Measurements from ENCODE around the gene CARMIL3. TPM values are rescaled to one million over a fixed set of nuclear protein-coding genes. Genes with fewer than 3 reads are reported as not detected.
"Not testable (repeated sequence)": the region's sequence is repeated elsewhere in the genome, so short reads cannot be mapped to it uniquely, and the experiment has no call there.

The CARMIL3 gene
- total RNA-seq, 2 experiments from 2014 or later = 3.7 to 4.2 TPM

DNA sequence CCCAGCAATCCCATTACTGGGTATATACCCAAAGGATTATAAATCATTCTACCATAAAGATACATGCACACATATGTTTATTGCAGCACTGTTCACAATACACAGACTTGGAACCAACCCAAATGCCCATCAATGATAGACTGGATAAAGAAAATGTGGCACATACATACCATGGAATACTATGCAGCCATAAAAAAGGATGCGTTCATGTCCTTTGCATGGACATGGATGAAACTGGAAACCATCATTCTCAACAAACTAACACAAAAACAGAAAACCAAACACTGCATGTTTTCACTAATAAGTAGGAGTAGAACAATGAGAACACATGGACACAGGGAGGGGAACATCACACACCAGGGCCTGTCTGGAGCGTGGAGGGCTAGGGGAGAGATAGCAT lies 20.5 kb upstream of the CARMIL3 start:
- H3K36me3 Mint-ChIP-seq (ENCODE audit: low read depth); DNase-seq; H3K4me1 Mint-ChIP-seq; H3K4me3 Mint-ChIP-seq; H3K27ac Mint-ChIP-seq; POLR2A ChIA-PET; CTCF ChIA-PET: not testable (repeated sequence)
- Mint-ChIP-seq H3K9me3 (peaks cover 20% of the 10 kb centered on the region), H3K27me3 (peaks cover 20% of the 10 kb centered on the region)

GRCh38 chr14:24032727-24033418 lies 18.9 kb upstream of the CARMIL3 start:
- H3K36me3 Mint-ChIP-seq (ENCODE audit: low read depth) = peaks cover 3% of the 10 kb centered on the region
- ChIA-PET CTCF (interaction anchor here (0.6 kb wide), 1 partner anchor 14 kb away, joined by 3 read pairs; no protein-coding TSS in a partner anchor), POLR2A (no interaction called here)
- peaks cover 15% of the 10 kb centered on the region for H3K4me1 Mint-ChIP-seq
- H3K27ac Mint-ChIP-seq = no peak overlapping the region
- H3K27me3 Mint-ChIP-seq = peaks cover 6% of the 10 kb centered on the region
- DNase-seq = no peak
- no peak overlapping the region for H3K4me3 Mint-ChIP-seq
- H3K9me3 Mint-ChIP-seq = peaks cover 20% of the 10 kb centered on the region

DNA sequence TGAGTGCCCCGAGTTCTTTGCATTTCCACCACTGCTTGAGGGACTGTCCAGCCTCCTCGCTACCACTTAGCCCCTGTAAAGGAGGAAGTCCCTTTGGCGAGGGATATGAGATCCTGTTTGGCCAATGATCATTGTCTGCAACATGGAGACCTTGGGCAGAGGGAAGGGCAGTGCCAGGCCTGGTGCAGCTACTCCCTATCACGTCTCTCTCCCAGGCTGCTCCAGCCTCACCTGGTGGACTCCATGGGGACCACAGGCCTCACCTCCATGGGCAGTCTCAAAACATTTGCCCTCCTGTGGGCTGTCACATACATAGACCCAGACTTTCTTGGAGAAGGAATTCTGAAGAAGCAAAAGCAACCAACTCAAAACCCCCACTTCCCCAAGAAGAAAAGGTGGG lies 16.0 kb upstream of the CARMIL3 start:
- not testable (repeated sequence) for H3K27me3 Mint-ChIP-seq; DNase-seq; H3K36me3 Mint-ChIP-seq (ENCODE audit: low read depth)
- Mint-ChIP-seq H3K9me3 (peaks cover 20% of the 10 kb centered on the region), H3K4me1 (peaks cover 15% of the 10 kb centered on the region), H3K4me3 (peak overlapping the region; percentile 97), H3K27ac (peak overlapping the region; percentile 31)
- ChIA-PET POLR2A (interaction anchor here (1.1 to 1.5 kb wide), 3 partner anchors 45 to 78 kb away, joined by 3 to 5 read pairs (median 5); partner anchors contain the start of genes DCAF11 and NRL), CTCF (interaction anchor here (0.8 to 1.2 kb wide), 7 partner anchors 10 to 431 kb away, joined by 3 to 6 read pairs (median 3); partner anchors contain the start of genes CARMIL3 and IRF9)

- Mint-ChIP-seq H3K36me3 (ENCODE audit: low read depth) (peaks cover 3% of the 10 kb centered on the region), H3K27ac (peak overlapping the region; percentile 80), H3K4me3 (peak overlapping the region; percentile 97), H3K9me3 (peaks cover 15% of the 10 kb centered on the region), H3K27me3 (no peaks in the 10 kb centered on the region), H3K4me1 (peaks cover 14% of the 10 kb centered on the region)
- POLR2A ChIA-PET = interaction anchor here (1.1 to 1.5 kb wide), 3 partner anchors 45 to 78 kb away, joined by 3 to 5 read pairs (median 5); partner anchors contain the start of genes DCAF11 and NRL
- DNase-seq = peak; percentile 72
- CTCF ChIA-PET = interaction anchor here (0.6 to 1.2 kb wide), 8 partner anchors 10 to 800 kb away, joined by 3 to 6 read pairs (median 4); partner anchors contain the start of genes CARMIL3 and IRF9
Measured at GRCh38 chr14:24036169-24036962, 15.4 kb upstream of the CARMIL3 start.

DNA sequence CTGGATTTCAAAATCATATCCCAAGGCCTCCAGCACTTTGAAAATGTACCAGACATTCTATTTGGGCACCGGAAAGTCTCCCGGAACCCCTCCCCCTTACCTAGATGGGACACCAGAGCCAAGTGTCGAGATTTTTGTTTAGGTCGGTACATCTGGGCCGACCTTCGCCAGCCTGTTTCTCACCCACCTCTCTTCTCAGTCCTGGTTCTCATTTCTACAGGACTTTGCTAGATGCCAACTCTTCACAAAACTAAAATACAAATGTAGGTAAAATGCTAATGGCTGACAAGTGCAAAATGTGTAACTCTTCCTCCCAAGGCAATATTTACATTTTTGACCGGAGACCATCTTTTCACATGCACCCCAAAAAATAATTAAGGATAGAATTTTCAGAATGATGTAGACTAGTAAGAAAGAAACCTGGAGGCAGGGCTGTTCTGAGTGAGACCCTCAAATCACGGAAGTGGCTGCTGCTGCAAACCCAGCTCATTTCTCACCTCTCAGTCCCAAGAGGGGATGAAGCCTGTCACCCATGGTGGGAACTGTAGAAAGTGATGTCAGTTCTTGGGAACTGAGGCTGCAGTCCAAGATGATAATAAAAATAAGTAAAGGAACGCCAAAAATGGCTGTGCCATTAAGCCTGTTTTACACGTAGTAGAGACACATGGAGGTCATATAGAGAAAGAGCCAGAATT lies 14.7 kb upstream of the CARMIL3 start:
- H3K36me3 Mint-ChIP-seq (ENCODE audit: low read depth); DNase-seq; H3K9me3 Mint-ChIP-seq; H3K27me3 Mint-ChIP-seq: not testable (repeated sequence)
- POLR2A ChIA-PET = interaction anchor here (1.2 kb wide), 1 partner anchor 77 kb away, joined by 5 read pairs; the partner anchor contains the start of genes DCAF11 and NRL
- H3K4me1 Mint-ChIP-seq = peaks cover 14% of the 10 kb centered on the region
- CTCF ChIA-PET = interaction anchor here (1.2 kb wide), 1 partner anchor 124 kb away, joined by 4 read pairs; the partner anchor contains the start of gene IRF9
- H3K4me3 Mint-ChIP-seq = peak overlapping the region; percentile 97
- peak overlapping the region; percentile 80 for H3K27ac Mint-ChIP-seq

DNA sequence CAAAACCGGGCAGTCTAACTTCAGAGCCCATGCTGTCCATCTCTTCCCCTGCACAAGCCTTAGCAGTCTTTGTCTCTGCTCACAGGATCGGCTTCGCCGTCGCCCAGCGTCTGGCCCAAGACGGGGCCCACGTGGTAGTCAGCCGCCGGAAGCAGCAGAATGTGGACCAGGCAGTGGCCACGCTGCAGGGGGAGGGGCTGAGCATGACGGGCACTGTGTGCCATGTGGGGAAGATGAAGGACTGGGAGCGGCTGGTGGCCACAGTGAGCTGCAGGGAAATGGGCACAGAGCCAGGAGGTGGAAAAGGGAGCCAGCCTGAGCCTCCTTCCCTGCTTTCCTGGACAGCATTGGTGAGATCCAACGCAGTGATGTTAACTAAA lies 14.2 kb upstream of the CARMIL3 start:
- ChIA-PET POLR2A (no interaction called here), CTCF (interaction anchor here (1.0 kb wide), 1 partner anchor 71 kb away, joined by 4 read pairs; no protein-coding TSS in a partner anchor)
- H3K4me3 Mint-ChIP-seq = no peak overlapping the region

GRCh38 chr14:24038686-24039085 lies 13.1 kb upstream of the CARMIL3 start:
- DNase-seq = no peak
- Mint-ChIP-seq H3K36me3 (ENCODE audit: low read depth) (no peaks in the 10 kb centered on the region), H3K27me3 (peaks cover 4% of the 10 kb centered on the region), H3K4me1 (peaks cover 14% of the 10 kb centered on the region), H3K4me3 (no peak overlapping the region), H3K27ac (no peak overlapping the region), H3K9me3 (no peaks in the 10 kb centered on the region)
- ChIA-PET CTCF (interaction anchor here (0.6 to 1.0 kb wide), 2 partner anchors 70 to 122 kb away, joined by 3 to 4 read pairs; partner anchors contain the start of gene IRF9), POLR2A (no interaction called here)

More for the DNA sequence above, 14.2 kb upstream of the CARMIL3 start:
- no peak for DNase-seq
- Mint-ChIP-seq H3K27ac (no peak overlapping the region), H3K36me3 (ENCODE audit: low read depth) (peaks cover under 1% of the 10 kb centered on the region), H3K9me3 (peaks cover 5% of the 10 kb centered on the region), H3K4me1 (peaks cover 14% of the 10 kb centered on the region), H3K27me3 (peaks cover 3% of the 10 kb centered on the region)

DNA sequence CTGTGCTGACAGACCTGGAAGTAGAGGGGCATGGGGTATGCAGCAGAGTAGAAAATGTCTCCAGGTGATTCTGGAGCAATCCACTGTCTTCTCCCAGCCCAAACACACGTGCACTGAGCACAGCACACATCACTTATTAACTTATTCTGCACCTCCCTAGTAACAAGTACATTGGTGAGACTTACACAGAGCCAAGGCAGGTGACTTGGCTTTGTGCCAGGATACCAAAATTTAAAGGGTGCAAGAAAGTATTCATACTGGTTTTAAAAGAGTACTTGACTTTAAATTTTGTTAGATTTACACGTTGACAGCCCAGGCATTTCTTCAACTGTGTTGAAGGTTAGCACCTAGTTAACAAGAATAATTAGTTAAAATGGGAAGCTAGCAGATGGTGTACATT lies 11.1 kb upstream of the CARMIL3 start:
- H3K27ac Mint-ChIP-seq = no peak overlapping the region
- no peak for DNase-seq
- no peaks in the 10 kb centered on the region for H3K36me3 Mint-ChIP-seq (ENCODE audit: low read depth)
- no peak overlapping the region for H3K4me3 Mint-ChIP-seq
- ChIA-PET POLR2A (no interaction called here), CTCF (no interaction called here)
- H3K4me1 Mint-ChIP-seq = peaks cover 13% of the 10 kb centered on the region
- peaks cover 10% of the 10 kb centered on the region for H3K27me3 Mint-ChIP-seq
- no peaks in the 10 kb centered on the region for H3K9me3 Mint-ChIP-seq

GRCh38 chr14:24042746-24043145 lies 9.1 kb upstream of the CARMIL3 start:
- DNase-seq = no peak
- H3K4me3 Mint-ChIP-seq = no peak overlapping the region
- H3K4me1 Mint-ChIP-seq = no peaks in the 10 kb centered on the region
- H3K36me3 Mint-ChIP-seq (ENCODE audit: low read depth) = no peaks in the 10 kb centered on the region
- no peak overlapping the region for H3K27ac Mint-ChIP-seq
- CTCF ChIA-PET = interaction anchor here (0.7 to 1.9 kb wide), 2 partner anchors 8 to 66 kb away, joined by 4 to 5 read pairs; no protein-coding TSS in a partner anchor
- POLR2A ChIA-PET = interaction anchor here (0.5 to 0.9 kb wide), 2 partner anchors 9 to 247 kb away, joined by 3 to 4 read pairs; partner anchors contain the start of gene CARMIL3
- H3K9me3 Mint-ChIP-seq = no peaks in the 10 kb centered on the region
- H3K27me3 Mint-ChIP-seq = peaks cover 18% of the 10 kb centered on the region

DNA sequence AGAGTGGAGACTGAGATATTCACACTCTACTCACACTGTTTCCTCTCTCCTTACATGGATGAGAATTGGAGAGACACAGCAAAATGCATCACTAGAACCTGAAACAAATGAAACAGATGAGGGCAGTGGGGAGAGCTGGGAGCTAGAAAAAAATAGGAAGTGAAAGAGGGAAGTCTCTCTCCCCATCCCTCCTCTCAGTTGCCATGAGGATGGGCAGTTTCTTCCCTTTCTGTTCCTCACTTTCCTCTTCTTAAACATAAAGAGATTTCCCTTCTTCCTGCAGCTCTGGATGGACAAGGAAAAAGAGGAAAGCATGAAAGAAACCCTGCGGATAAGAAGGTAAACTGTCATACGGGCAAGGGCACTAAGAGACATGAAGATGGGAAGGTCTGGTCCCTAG lies 2.8 kb upstream of the CARMIL3 start:
- H3K4me3 Mint-ChIP-seq; DNase-seq; H3K27ac Mint-ChIP-seq; H3K9me3 Mint-ChIP-seq; CTCF ChIA-PET; H3K36me3 Mint-ChIP-seq (ENCODE audit: low read depth): not testable (repeated sequence)
- peaks cover 23% of the 10 kb centered on the region for H3K4me1 Mint-ChIP-seq
- POLR2A ChIA-PET = interaction anchor here (3.9 kb wide), 1 partner anchor 45 kb away, joined by 23 read pairs; the partner anchor contains the start of gene PCK2
- H3K27me3 Mint-ChIP-seq = peaks cover 37% of the 10 kb centered on the region

DNA sequence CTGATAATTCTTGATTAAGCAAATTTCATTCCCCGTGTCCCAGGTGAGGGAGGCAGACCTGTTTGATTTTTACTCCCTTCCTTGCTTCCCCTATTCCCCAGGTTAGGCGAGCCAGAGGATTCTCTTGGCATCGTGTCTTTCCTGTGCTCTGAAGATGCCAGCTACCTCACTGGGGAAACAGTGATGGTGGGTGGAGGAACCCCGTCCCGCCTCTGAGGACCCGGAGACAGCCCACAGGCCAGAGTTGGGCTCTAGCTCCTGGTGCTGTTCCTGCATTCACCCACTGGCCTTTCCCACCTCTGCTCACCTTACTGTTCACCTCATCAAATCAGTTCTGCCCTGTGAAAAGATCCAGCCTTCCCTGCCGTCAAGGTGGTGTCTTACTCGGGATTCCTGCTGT lies 1.1 kb upstream of the CARMIL3 start:
- peaks cover 34% of the 10 kb centered on the region for H3K27me3 Mint-ChIP-seq

DNA sequence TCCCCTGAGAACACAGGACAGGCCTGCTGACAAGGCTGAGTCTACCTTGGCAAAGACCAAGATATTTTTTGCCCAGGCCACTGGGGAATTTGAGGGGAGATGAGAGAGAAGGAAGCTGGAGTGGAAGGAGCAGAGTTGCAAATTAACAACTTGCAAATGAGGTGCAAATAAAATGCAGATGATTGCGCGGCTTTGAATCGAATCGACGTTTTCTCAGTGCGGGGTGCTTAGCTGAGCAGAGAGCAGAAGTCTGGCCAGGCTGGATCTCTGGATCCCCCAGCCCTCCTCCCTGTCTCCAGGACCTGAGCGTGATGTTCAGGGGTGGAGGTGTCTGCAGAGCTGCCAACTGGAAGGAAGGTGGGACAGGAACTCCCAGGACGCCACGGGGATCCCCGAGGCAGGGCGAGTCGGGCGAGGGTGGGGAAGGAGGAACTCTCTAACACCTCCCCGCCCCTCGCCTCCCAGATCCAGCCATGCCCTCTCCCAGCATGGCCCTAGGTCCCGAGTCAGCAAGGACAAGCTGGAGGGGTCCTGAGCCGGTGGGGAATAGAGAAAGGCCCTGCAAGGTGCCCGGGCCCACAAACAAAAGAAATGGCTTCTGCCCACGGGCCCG lies 527 bp upstream of the CARMIL3 start:
- ChIA-PET CTCF (interaction anchor here (0.6 to 1.8 kb wide), 8 partner anchors 9 to 257 kb away, joined by 3 to 13 read pairs (median 4); partner anchors contain the start of genes CIDEB, DCAF11, DHRS4 and NRL), POLR2A (interaction anchor here (1.2 to 3.9 kb wide), 7 partner anchors 9 to 164 kb away, joined by 3 to 23 read pairs (median 4); partner anchors contain the start of genes DCAF11, IRF9, MDP1 and NRL)
- Mint-ChIP-seq H3K27ac (no peak overlapping the region), H3K27me3 (peaks cover 30% of the 10 kb centered on the region), H3K36me3 (ENCODE audit: low read depth) (no peaks in the 10 kb centered on the region), H3K4me3 (peak overlapping the region; percentile 69), H3K9me3 (no peaks in the 10 kb centered on the region), H3K4me1 (peaks cover 23% of the 10 kb centered on the region)
- peak; percentile 22 for DNase-seq

More for the DNA sequence above, 1.1 kb upstream of the CARMIL3 start:
- H3K4me3 Mint-ChIP-seq = peak overlapping the region; percentile 69
- ChIA-PET POLR2A (interaction anchor here (1.3 to 3.9 kb wide), 3 partner anchors 43 to 95 kb away, joined by 3 to 23 read pairs (median 4); partner anchors contain the start of genes PCK2 and PSME2), CTCF (interaction anchor here (1.3 to 1.7 kb wide), 2 partner anchors 64 to 98 kb away, joined by 3 to 5 read pairs; partner anchors contain the start of genes DCAF11, DHRS4 and NRL)
- H3K9me3 Mint-ChIP-seq; DNase-seq; H3K36me3 Mint-ChIP-seq (ENCODE audit: low read depth); H3K27ac Mint-ChIP-seq: not testable (repeated sequence)
- H3K4me1 Mint-ChIP-seq = peaks cover 23% of the 10 kb centered on the region
